ENCODE data around the gene MSI2.
A peak's percentile ranks its signal among the peaks of the same experiment; 100 is the strongest.

The MSI2 gene

DNA sequence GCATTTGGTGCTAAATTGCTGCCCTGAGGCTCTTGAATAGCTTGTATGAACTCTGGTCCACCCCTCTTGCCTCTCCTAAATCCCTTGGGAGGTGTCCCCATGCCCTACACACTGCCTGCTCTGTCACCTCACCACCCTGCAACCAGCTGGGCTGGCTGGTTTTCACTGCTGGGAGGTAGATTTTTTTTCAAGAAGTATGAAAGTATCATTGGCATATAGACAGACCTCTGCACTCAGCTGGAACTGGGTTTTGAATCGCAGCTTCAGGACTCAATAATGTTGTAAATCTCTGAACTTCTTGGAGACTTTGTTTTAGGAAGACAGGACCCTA, 184.9 kb downstream of the MSI2 start:
- peak overlapping the region; percentile 0 for H2AFZ ChIP-seq (ENCODE audit: insufficient read depth, low read length, poor library complexity)
- H2BK120ac ChIP-seq (ENCODE audit: insufficient read depth, low read length, poor library complexity), result peak overlapping the region; percentile 61
- peaks cover 63% of the 10 kb centered on the region for H3K79me1 ChIP-seq (ENCODE audit: low read length)
- no peak overlapping the region for H3K4me2 ChIP-seq (ENCODE audit: low read length)
- H2AK5ac ChIP-seq (ENCODE audit: low read length), result peak overlapping the region; percentile 18
- peak overlapping the region; percentile 92 for H4K91ac ChIP-seq (ENCODE audit: low read depth, low read length)
- H3K14ac ChIP-seq (ENCODE audit: low read length), result peak overlapping the region; percentile 53
- H3K4me3 ChIP-seq (ENCODE audit: low read depth, low read length), result no peak overlapping the region
- peaks cover 17% of the 10 kb centered on the region for H3K79me2 ChIP-seq (ENCODE audit: control insufficient read depth, insufficient read depth, low read length, poor library complexity)
- H4K8ac ChIP-seq (ENCODE audit: low read depth, low read length), result peak overlapping the region; percentile 32
- peaks cover 56 to 65% of the 10 kb centered on the region in 2 experiments for H3K4me1 ChIP-seq (ENCODE audit: control insufficient read depth in 1 of 2, insufficient read depth in 2 of 2, low read length in 2 of 2)
- peak overlapping the region; percentile 82 for H3K27ac ChIP-seq (ENCODE audit: low read depth, low read length)
- peak overlapping the region; percentile 79 for H2BK5ac ChIP-seq (ENCODE audit: low read depth, low read length, poor library complexity)
- H3K9ac ChIP-seq (ENCODE audit: low read length), result no peak overlapping the region
- no CpG with 5 or more reads among the region's 1 CpG for WGBS (ENCODE audit: extremely low coverage, insufficient coverage, insufficient read length)
- H3K27me3 ChIP-seq (ENCODE audit: insufficient read depth, low read length), result no peaks in the 10 kb centered on the region
- peak overlapping the region; percentile 49 for H3K18ac ChIP-seq (ENCODE audit: low read length)
- peak overlapping the region; percentile 42 for H2BK12ac ChIP-seq (ENCODE audit: low read length)
- H3K36me3 ChIP-seq (ENCODE audit: control insufficient read depth in 1 of 2, insufficient read depth in 2 of 2, low read length in 2 of 2), result no peaks in the 10 kb centered on the region
- peak overlapping the region; percentile 22 for H4K12ac ChIP-seq (ENCODE audit: low read depth, low read length)
- no peaks in the 10 kb centered on the region for H3K9me3 ChIP-seq (ENCODE audit: insufficient read depth, low read depth, low read length)
- H3K4ac ChIP-seq (ENCODE audit: low read depth, low read length), result peak overlapping the region; percentile 29
- H3K23ac ChIP-seq (ENCODE audit: low read length), result no peak overlapping the region
- no peak for DNase-seq

- Histone ChIP-seq H3K14ac (ENCODE audit: low read length) (no peak overlapping the region), H3K79me2 (ENCODE audit: control insufficient read depth, insufficient read depth, low read length, poor library complexity) (peaks cover 17% of the 10 kb centered on the region), H2AFZ (ENCODE audit: insufficient read depth, low read length, poor library complexity) (no peak overlapping the region), H3K9ac (ENCODE audit: low read length) (no peak overlapping the region), H3K27me3 (ENCODE audit: insufficient read depth, low read length) (no peaks in the 10 kb centered on the region), H3K27ac (ENCODE audit: low read depth, low read length) (peak overlapping the region; percentile 94), H2AK5ac (ENCODE audit: low read length) (peak overlapping the region; percentile 36), H3K4ac (ENCODE audit: low read depth, low read length) (peak overlapping the region; percentile 19), H3K4me1 (ENCODE audit: control insufficient read depth in 1 of 2, insufficient read depth in 2 of 2, low read length in 2 of 2) (peaks cover 57 to 66% of the 10 kb centered on the region in 2 experiments), H4K8ac (ENCODE audit: low read depth, low read length) (peak overlapping the region; percentile 36), H2BK12ac (ENCODE audit: low read length) (no peak overlapping the region), H3K79me1 (ENCODE audit: low read length) (peaks cover 60% of the 10 kb centered on the region), H4K12ac (ENCODE audit: low read depth, low read length) (no peak overlapping the region), H3K9me3 (ENCODE audit: insufficient read depth, low read depth, low read length) (no peaks in the 10 kb centered on the region), H3K18ac (ENCODE audit: low read length) (peak overlapping the region; percentile 14), H3K4me2 (ENCODE audit: low read length) (no peak overlapping the region), H2BK120ac (ENCODE audit: insufficient read depth, low read length, poor library complexity) (peak overlapping the region; percentile 21), H4K91ac (ENCODE audit: low read depth, low read length) (peak overlapping the region; percentile 70), H2BK5ac (ENCODE audit: low read depth, low read length, poor library complexity) (peak overlapping the region; percentile 11), H3K4me3 (ENCODE audit: low read depth, low read length) (no peak overlapping the region), H3K23ac (ENCODE audit: low read length) (no peak overlapping the region), H3K36me3 (ENCODE audit: control insufficient read depth in 1 of 2, insufficient read depth in 2 of 2, low read length in 2 of 2) (no peaks in the 10 kb centered on the region)
- WGBS (ENCODE audit: extremely low coverage, insufficient coverage, insufficient read length), result no CpG with 5 or more reads among the region's 9 CpGs
- no peak for DNase-seq
Observed at GRCh38 chr17:57442401-57442823, 186.1 kb downstream of the MSI2 start.

DNA sequence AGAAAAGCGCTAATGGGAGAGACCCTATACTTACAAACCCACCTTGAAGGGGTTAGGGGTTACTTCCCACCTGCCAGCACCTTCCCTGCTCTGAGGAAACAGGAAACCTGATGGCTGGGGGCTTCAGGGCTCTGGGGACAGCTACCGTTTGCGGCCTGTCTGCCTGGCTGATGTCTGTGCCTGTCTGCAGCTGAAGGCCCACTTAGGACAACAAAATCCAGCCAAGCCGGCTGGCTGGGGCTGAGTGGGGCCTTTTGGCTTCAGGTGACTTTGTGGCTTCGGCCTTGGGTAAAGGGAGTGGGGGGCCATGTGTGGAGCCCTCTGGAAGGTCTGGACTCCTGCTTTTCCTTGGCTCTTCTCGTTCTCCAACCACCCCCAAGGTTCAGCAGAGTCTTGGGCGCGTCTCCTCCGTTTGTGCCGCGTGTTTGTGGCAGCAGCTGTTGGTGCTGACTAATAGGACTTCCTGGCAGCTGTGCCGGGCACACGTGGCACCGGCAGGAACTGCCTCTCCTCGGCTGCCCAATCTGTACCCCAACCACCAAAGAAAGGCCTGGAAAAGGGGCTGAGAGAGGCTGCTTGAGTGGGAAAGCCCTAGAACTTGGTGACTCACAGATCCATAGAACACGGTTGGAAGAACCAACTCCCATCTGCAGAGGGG, 186.7 kb downstream of the MSI2 start:
- WGBS (ENCODE audit: extremely low coverage, insufficient coverage, insufficient read length), result no CpG with 5 or more reads among the region's 16 CpGs

GRCh38 chr17:57443781-57444180, 187.5 kb downstream of the MSI2 start:
- peak overlapping the region; percentile 94 for H3K27ac ChIP-seq (ENCODE audit: low read depth, low read length)
- H3K27me3 ChIP-seq (ENCODE audit: insufficient read depth, low read length), result no peaks in the 10 kb centered on the region
- peak overlapping the region; percentile 97 for H4K91ac ChIP-seq (ENCODE audit: low read depth, low read length)
- peak overlapping the region; percentile 3 for H4K12ac ChIP-seq (ENCODE audit: low read depth, low read length)
- H2BK12ac ChIP-seq (ENCODE audit: low read length), result peak overlapping the region; percentile 83
- peaks cover 15% of the 10 kb centered on the region for H3K79me2 ChIP-seq (ENCODE audit: control insufficient read depth, insufficient read depth, low read length, poor library complexity)
- no CpG with 5 or more reads among the region's 5 CpGs for WGBS (ENCODE audit: extremely low coverage, insufficient coverage, insufficient read length)
- H2BK120ac ChIP-seq (ENCODE audit: insufficient read depth, low read length, poor library complexity), result peak overlapping the region; percentile 75
- no peak overlapping the region for H3K23ac ChIP-seq (ENCODE audit: low read length)
- H3K4me2 ChIP-seq (ENCODE audit: low read length), result no peak overlapping the region
- peak overlapping the region; percentile 65 for H2AK5ac ChIP-seq (ENCODE audit: low read length)
- peak overlapping the region; percentile 70 for H3K18ac ChIP-seq (ENCODE audit: low read length)
- DNase-seq, result no peak
- H3K14ac ChIP-seq (ENCODE audit: low read length), result peak overlapping the region; percentile 91
- H3K4me3 ChIP-seq (ENCODE audit: low read depth, low read length), result no peak overlapping the region
- peak overlapping the region; percentile 93 for H2BK5ac ChIP-seq (ENCODE audit: low read depth, low read length, poor library complexity)
- H3K79me1 ChIP-seq (ENCODE audit: low read length), result peaks cover 53% of the 10 kb centered on the region
- peaks cover 49 to 58% of the 10 kb centered on the region in 2 experiments for H3K4me1 ChIP-seq (ENCODE audit: control insufficient read depth in 1 of 2, insufficient read depth in 2 of 2, low read length in 2 of 2)
- peak overlapping the region; percentile 76 for H4K8ac ChIP-seq (ENCODE audit: low read depth, low read length)
- H2AFZ ChIP-seq (ENCODE audit: insufficient read depth, low read length, poor library complexity), result peak overlapping the region; percentile 28
- no peak overlapping the region for H3K9ac ChIP-seq (ENCODE audit: low read length)
- H3K9me3 ChIP-seq (ENCODE audit: insufficient read depth, low read depth, low read length), result no peaks in the 10 kb centered on the region
- peak overlapping the region; percentile 46 for H3K4ac ChIP-seq (ENCODE audit: low read depth, low read length)
- H3K36me3 ChIP-seq (ENCODE audit: control insufficient read depth in 1 of 2, insufficient read depth in 2 of 2, low read length in 2 of 2), result no peaks in the 10 kb centered on the region

More for the DNA sequence above, 186.7 kb downstream of the MSI2 start:
- Histone ChIP-seq H3K4me2 (ENCODE audit: low read length) (no peak overlapping the region), H3K27me3 (ENCODE audit: insufficient read depth, low read length) (no peaks in the 10 kb centered on the region), H3K4ac (ENCODE audit: low read depth, low read length) (peak overlapping the region; percentile 46), H3K79me2 (ENCODE audit: control insufficient read depth, insufficient read depth, low read length, poor library complexity) (peaks cover 17% of the 10 kb centered on the region), H4K91ac (ENCODE audit: low read depth, low read length) (peak overlapping the region; percentile 97), H2BK120ac (ENCODE audit: insufficient read depth, low read length, poor library complexity) (peak overlapping the region; percentile 75), H2BK12ac (ENCODE audit: low read length) (peak overlapping the region; percentile 83), H3K9me3 (ENCODE audit: insufficient read depth, low read depth, low read length) (no peaks in the 10 kb centered on the region), H3K27ac (ENCODE audit: low read depth, low read length) (peak overlapping the region; percentile 94), H3K79me1 (ENCODE audit: low read length) (peaks cover 56% of the 10 kb centered on the region), H3K14ac (ENCODE audit: low read length) (peak overlapping the region; percentile 91), H3K23ac (ENCODE audit: low read length) (no peak overlapping the region), H3K4me1 (ENCODE audit: control insufficient read depth in 1 of 2, insufficient read depth in 2 of 2, low read length in 2 of 2) (peaks cover 54 to 64% of the 10 kb centered on the region in 2 experiments), H3K4me3 (ENCODE audit: low read depth, low read length) (no peak overlapping the region), H2BK5ac (ENCODE audit: low read depth, low read length, poor library complexity) (peak overlapping the region; percentile 93), H4K8ac (ENCODE audit: low read depth, low read length) (peak overlapping the region; percentile 76), H3K18ac (ENCODE audit: low read length) (peak overlapping the region; percentile 70), H4K12ac (ENCODE audit: low read depth, low read length) (peak overlapping the region; percentile 59), H3K36me3 (ENCODE audit: control insufficient read depth in 1 of 2, insufficient read depth in 2 of 2, low read length in 2 of 2) (no peaks in the 10 kb centered on the region), H2AK5ac (ENCODE audit: low read length) (peak overlapping the region; percentile 65), H2AFZ (ENCODE audit: insufficient read depth, low read length, poor library complexity) (peak overlapping the region; percentile 28), H3K9ac (ENCODE audit: low read length) (no peak overlapping the region)
- no peak for DNase-seq
